Activated naive CD8-positive, alpha-beta T cell treated with anti-CD3 and anti-CD28 coated beads, Interleukin-2, amount 50 U/mL, for 24 hours (primary cell): ENCODE results near the gene PCDH18.
"Not testable (repeated sequence)": the region's sequence is repeated elsewhere in the genome, so short reads cannot be mapped to it uniquely, and the experiment has no call there.

Source experiments
- ATAC-seq: fragments of 150-1000 bp; cut with Tn5 transposase; one replicate; pipeline ENCODE4 v1.10.0; 2021
- DNase-seq: peaks from one replicate; pipeline ENCODE4 v3.0.0; 2021
- H3K27ac Mint-ChIP-seq: one replicate; pipeline ENCODE4 v1.8.0; 2021; ENCODE audit warnings: mild to moderate bottlenecking, mixed read lengths
- H3K27me3 Mint-ChIP-seq: one replicate; pipeline ENCODE4 v1.8.0; 2021; ENCODE audit warnings: mixed read lengths
- H3K36me3 Mint-ChIP-seq: one replicate; pipeline ENCODE4 v1.8.0; 2021; ENCODE audit warnings: low read depth, mixed read lengths
- H3K4me1 Mint-ChIP-seq: one replicate; pipeline ENCODE4 v1.8.0; 2021; ENCODE audit warnings: mixed read lengths
- H3K4me3 Mint-ChIP-seq: one replicate; pipeline ENCODE4 v1.8.0; 2021; ENCODE audit warnings: mild to moderate bottlenecking, moderate library complexity, mixed read lengths
- H3K9me3 Mint-ChIP-seq: one replicate; pipeline ENCODE4 v1.8.0; 2021; ENCODE audit warnings: mixed read lengths

Gene PCDH18

GRCh38 chr4:137531986-137532868 lies at the start of gene PCDH18:
PCDH18 (minus strand) TSS chr4:137532494; CDS start chr4:137532088, 406 bp downstream.
- no peak within 1 kb of the TSS for H3K4me3 Mint-ChIP-seq
- DNase-seq (peak; percentile 1), ATAC-seq (peak; percentile 49)
- H3K4me1 Mint-ChIP-seq = no peaks in the 10 kb centered on the region
- H3K27me3 Mint-ChIP-seq = no peaks in the 10 kb centered on the region
- no peaks in the 10 kb centered on the region for H3K36me3 Mint-ChIP-seq
- no peak within 1 kb of the TSS for H3K27ac Mint-ChIP-seq
- H3K9me3 Mint-ChIP-seq = no peaks in the 10 kb centered on the region

- Mint-ChIP-seq H3K4me3 (no peak overlapping the region), H3K36me3 (no peaks in the 10 kb centered on the region), H3K27ac (no peak overlapping the region), H3K4me1 (no peaks in the 10 kb centered on the region), H3K9me3 (peaks cover 5% of the 10 kb centered on the region), H3K27me3 (no peaks in the 10 kb centered on the region)
- DNase-seq (no peak), ATAC-seq (no peak)
Observed at GRCh38 chr4:137576446-137576845, 44.2 kb upstream of the PCDH18 start.

GRCh38 chr4:137572647-137573046 lies 40.4 kb upstream of the PCDH18 start:
- H3K4me1 Mint-ChIP-seq = no peaks in the 10 kb centered on the region
- H3K4me3 Mint-ChIP-seq = no peak overlapping the region
- no peak for DNase-seq
- H3K9me3 Mint-ChIP-seq = peaks cover 20% of the 10 kb centered on the region
- H3K27ac Mint-ChIP-seq = no peak overlapping the region
- no peak for ATAC-seq
- H3K27me3 Mint-ChIP-seq = no peaks in the 10 kb centered on the region
- no peaks in the 10 kb centered on the region for H3K36me3 Mint-ChIP-seq

GRCh38 chr4:137572163-137572562 lies 39.9 kb upstream of the PCDH18 start:
- Mint-ChIP-seq H3K36me3 (no peaks in the 10 kb centered on the region), H3K27ac (no peak overlapping the region), H3K27me3 (no peaks in the 10 kb centered on the region), H3K9me3 (peaks cover 21% of the 10 kb centered on the region), H3K4me3 (no peak overlapping the region), H3K4me1 (no peaks in the 10 kb centered on the region)
- no peak for DNase-seq
- no peak for ATAC-seq

- Mint-ChIP-seq H3K4me3 (no peak overlapping the region), H3K4me1 (no peaks in the 10 kb centered on the region), H3K9me3 (peaks cover 25% of the 10 kb centered on the region), H3K27me3 (no peaks in the 10 kb centered on the region), H3K36me3 (no peaks in the 10 kb centered on the region), H3K27ac (no peak overlapping the region)
- ATAC-seq (no peak), DNase-seq (no peak)
Observed at GRCh38 chr4:137559801-137560200, 27.5 kb upstream of the PCDH18 start.

- DNase-seq (no peak), ATAC-seq (no peak)
- no peaks in the 10 kb centered on the region for H3K36me3 Mint-ChIP-seq
- no peaks in the 10 kb centered on the region for H3K4me1 Mint-ChIP-seq
- H3K27ac Mint-ChIP-seq = no peak overlapping the region
- H3K27me3 Mint-ChIP-seq = no peaks in the 10 kb centered on the region
- no peak overlapping the region for H3K4me3 Mint-ChIP-seq
- H3K9me3 Mint-ChIP-seq = peaks cover 24% of the 10 kb centered on the region
Observed at GRCh38 chr4:137558951-137559350, 26.7 kb upstream of the PCDH18 start.

GRCh38 chr4:137545461-137545861 lies 13.2 kb upstream of the PCDH18 start:
- Mint-ChIP-seq H3K36me3 (no peaks in the 10 kb centered on the region), H3K9me3 (no peaks in the 10 kb centered on the region), H3K27me3 (no peaks in the 10 kb centered on the region), H3K4me3 (no peak overlapping the region), H3K27ac (no peak overlapping the region), H3K4me1 (no peaks in the 10 kb centered on the region)
- DNase-seq = no peak
- ATAC-seq = no peak

- Mint-ChIP-seq H3K36me3 (no peaks in the 10 kb centered on the region), H3K4me1 (no peaks in the 10 kb centered on the region), H3K9me3 (no peaks in the 10 kb centered on the region), H3K27me3 (no peaks in the 10 kb centered on the region), H3K4me3 (no peak overlapping the region), H3K27ac (no peak overlapping the region)
- DNase-seq (no peak), ATAC-seq (no peak)
Observed at GRCh38 chr4:137543648-137544047, 11.4 kb upstream of the PCDH18 start.

- H3K9me3 Mint-ChIP-seq = no peaks in the 10 kb centered on the region
- H3K27me3 Mint-ChIP-seq = no peaks in the 10 kb centered on the region
- no peak for DNase-seq
- no peaks in the 10 kb centered on the region for H3K36me3 Mint-ChIP-seq
- H3K4me1 Mint-ChIP-seq = no peaks in the 10 kb centered on the region
- no peak overlapping the region for H3K4me3 Mint-ChIP-seq
- ATAC-seq = no peak
- no peak overlapping the region for H3K27ac Mint-ChIP-seq
Observed at GRCh38 chr4:137543198-137543597, 10.9 kb upstream of the PCDH18 start.

- no peaks in the 10 kb centered on the region for H3K4me1 Mint-ChIP-seq
- H3K27ac Mint-ChIP-seq = no peak overlapping the region
- no peak overlapping the region for H3K4me3 Mint-ChIP-seq
- no peaks in the 10 kb centered on the region for H3K36me3 Mint-ChIP-seq
- no peak for ATAC-seq
- no peaks in the 10 kb centered on the region for H3K9me3 Mint-ChIP-seq
- DNase-seq = no peak
- no peaks in the 10 kb centered on the region for H3K27me3 Mint-ChIP-seq
Observed at GRCh38 chr4:137541876-137542646, 9.8 kb upstream of the PCDH18 start.

- Mint-ChIP-seq H3K9me3 (no peaks in the 10 kb centered on the region), H3K27ac (no peak overlapping the region), H3K36me3 (no peaks in the 10 kb centered on the region), H3K4me3 (no peak overlapping the region), H3K4me1 (no peaks in the 10 kb centered on the region), H3K27me3 (no peaks in the 10 kb centered on the region)
- ATAC-seq = no peak
- DNase-seq = no peak
Observed at GRCh38 chr4:137541181-137541580, 8.9 kb upstream of the PCDH18 start.

- Mint-ChIP-seq H3K27ac (no peak overlapping the region), H3K27me3 (no peaks in the 10 kb centered on the region), H3K4me3 (no peak overlapping the region), H3K4me1 (no peaks in the 10 kb centered on the region), H3K36me3 (no peaks in the 10 kb centered on the region), H3K9me3 (no peaks in the 10 kb centered on the region)
- DNase-seq (no peak), ATAC-seq (no peak)
Observed at GRCh38 chr4:137540356-137540755, 8.1 kb upstream of the PCDH18 start.

- Mint-ChIP-seq H3K9me3 (no peaks in the 10 kb centered on the region), H3K36me3 (no peaks in the 10 kb centered on the region), H3K4me1 (no peaks in the 10 kb centered on the region), H3K4me3 (no peak overlapping the region), H3K27me3 (no peaks in the 10 kb centered on the region), H3K27ac (no peak overlapping the region)
- DNase-seq = no peak
- ATAC-seq = no peak
Observed at GRCh38 chr4:137538526-137538925, 6.2 kb upstream of the PCDH18 start.

GRCh38 chr4:137537807-137538206 lies 5.5 kb upstream of the PCDH18 start:
- not testable (repeated sequence) for H3K4me3 Mint-ChIP-seq, ATAC-seq

More at GRCh38 chr4:137537807-137538206, 5.5 kb upstream of the PCDH18 start:
- not testable (repeated sequence) for H3K4me1 Mint-ChIP-seq, DNase-seq, H3K9me3 Mint-ChIP-seq, H3K27me3 Mint-ChIP-seq, H3K36me3 Mint-ChIP-seq, H3K27ac Mint-ChIP-seq
